SK-MEL-5 (cell line): ENCODE data around the gene ADORA2B. TPM values are rescaled to one million over a fixed set of nuclear protein-coding genes. Genes with fewer than 3 reads are reported as not detected.
A peak's percentile ranks its signal among the peaks of the same experiment; 100 is the strongest.
"Not testable (repeated sequence)": the region's sequence is repeated elsewhere in the genome, so short reads cannot be mapped to it uniquely, and the experiment has no call there.

ENCODE experiments used
- DNase-seq: peaks from one replicate; pipeline ENCODE4 v3.0.0-alpha.2; 2016; ENCODE audit warnings: low read depth, low spot score
- in situ Hi-C: cut with HindIII; loops from 2 replicates; pipeline ENCODE4 v1.10.0; 2016; ENCODE audit warnings: low sequenced_read_pairs, high pct_unique_total_duplicates, low pct_unique_long_range_greater_than_20kb
- polyA plus RNA-seq, 2 experiments: library from polyadenylated mRNA; depleted of rRNA; stranded (reverse); fragments of >200 nt; gene quantifications; 2 replicates each; pipeline ENCODE4 v1.2.3, GENCODE V29; 2015
- total RNA-seq: library from RNA; depleted of rRNA; stranded (reverse); fragments of >200 nt; shearing (Covaris generic); gene quantifications from 2 replicates; pipeline ENCODE4 v1.2.3, GENCODE V29; 2014; rRNA removed

Gene ADORA2B
- total RNA-seq, result 24.6 and 26.7 TPM in 2 replicates
- polyA plus RNA-seq (2015; cell fraction: cytosol; rRNA removed), result 18.8 and 19.2 TPM in 2 replicates
- 3.6 and 6.7 TPM in 2 replicates for polyA plus RNA-seq (2015; cell fraction: nucleus; rRNA removed)

- DNase-seq, result peak; percentile 69
- in situ Hi-C loops, result no loop called here
Measured at GRCh38 chr17:15944759-15945526, at the start of gene ADORA2B. ADORA2B (plus strand) TSS chr17:15945130; CDS start chr17:15945249, 119 bp downstream.

- in situ Hi-C loops, result no loop called here
- no peak for DNase-seq
Measured at GRCh38 chr17:15896277-15896676, 48.7 kb upstream of the ADORA2B start.

GRCh38 chr17:15896834-15897233 lies 48.1 kb upstream of the ADORA2B start:
- DNase-seq, result no peak
- in situ Hi-C loops, result no loop called here

DNA sequence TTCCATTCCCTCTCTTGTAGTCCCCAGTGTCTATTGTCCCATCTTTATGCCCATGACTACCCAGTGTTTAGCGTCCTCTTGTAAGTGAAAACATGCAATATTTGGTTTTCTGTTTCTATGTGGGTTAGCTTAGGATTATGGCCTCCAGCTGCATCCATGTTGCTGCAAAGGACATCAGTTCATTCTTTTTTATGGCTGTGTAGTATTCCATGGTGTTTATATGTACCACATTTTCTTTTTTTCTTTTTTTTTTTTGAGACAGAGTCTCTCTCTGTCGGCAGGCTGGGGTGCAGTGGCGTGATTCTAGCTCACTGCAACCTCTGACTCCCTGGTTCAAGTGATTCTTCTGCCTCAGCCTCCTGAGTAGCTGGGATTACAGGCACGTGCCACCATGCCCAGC lies 45.3 kb upstream of the ADORA2B start:
- in situ Hi-C loops, result not testable (repeated sequence)

GRCh38 chr17:15900871-15901270 lies 44.1 kb upstream of the ADORA2B start:
- no peak for DNase-seq
- in situ Hi-C loops, result no loop called here

More for the DNA sequence above, 45.3 kb upstream of the ADORA2B start:
- DNase-seq, result not testable (repeated sequence)

GRCh38 chr17:15905236-15905635 lies 39.7 kb upstream of the ADORA2B start:
- in situ Hi-C loops, DNase-seq: not testable (repeated sequence)

- in situ Hi-C loops, result no loop called here
- DNase-seq, result no peak
Measured at GRCh38 chr17:15907290-15907689, 37.6 kb upstream of the ADORA2B start.

GRCh38 chr17:15908378-15908777 lies 36.6 kb upstream of the ADORA2B start:
- no peak for DNase-seq
- in situ Hi-C loops, result no loop called here

DNA sequence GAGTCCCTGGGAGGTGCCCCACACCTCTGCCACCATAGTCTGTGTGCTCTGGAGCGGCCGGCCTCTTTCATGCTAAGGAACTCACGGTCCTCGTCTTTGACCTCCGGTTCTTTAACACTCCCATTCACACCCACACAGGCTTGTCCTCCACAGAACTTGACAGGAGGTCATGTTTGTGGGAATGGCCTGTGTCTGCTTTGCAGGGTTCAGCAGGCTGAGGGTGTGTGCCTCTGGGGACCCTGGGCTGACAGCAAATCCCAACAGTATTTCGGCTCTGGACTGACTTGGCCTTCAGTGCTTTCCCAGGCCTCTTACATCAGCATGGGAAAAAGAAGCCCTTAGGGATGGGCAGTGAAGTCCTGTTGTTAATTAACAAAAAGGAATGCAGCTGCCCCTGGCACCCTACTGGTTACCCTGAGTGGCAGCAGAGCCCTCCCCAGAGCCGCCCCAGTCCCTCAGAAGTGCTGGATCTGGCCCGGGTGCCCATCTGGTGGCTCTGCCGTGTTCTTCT lies 35.4 kb upstream of the ADORA2B start:
- no peak for DNase-seq
- in situ Hi-C loops, result no loop called here

GRCh38 chr17:15910791-15911190 lies 34.1 kb upstream of the ADORA2B start:
- in situ Hi-C loops, result no loop called here
- DNase-seq, result no peak

GRCh38 chr17:15911701-15912100 lies 33.2 kb upstream of the ADORA2B start:
- DNase-seq, in situ Hi-C loops: not testable (repeated sequence)

GRCh38 chr17:15912416-15912955 lies 32.4 kb upstream of the ADORA2B start:
- in situ Hi-C loops, result no loop called here

DNA sequence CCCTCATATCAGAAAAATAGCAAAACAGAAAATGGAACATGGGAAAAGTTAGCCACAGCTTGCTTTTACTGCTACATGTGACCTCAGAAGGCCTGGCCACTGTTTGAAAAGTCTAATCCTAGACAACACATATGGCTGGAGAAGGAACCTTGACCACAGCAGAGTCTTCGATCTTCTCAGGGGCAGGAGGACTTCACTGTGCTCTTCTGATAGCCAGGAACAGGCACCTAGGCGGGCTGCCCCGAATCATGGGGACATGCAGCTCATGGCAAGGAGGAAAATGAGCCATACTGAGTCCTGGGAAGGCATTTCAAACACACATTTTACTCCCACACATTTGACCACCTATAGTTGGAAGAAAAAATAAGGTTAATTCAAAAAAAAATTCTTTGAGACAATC lies 31.1 kb upstream of the ADORA2B start:
- in situ Hi-C loops, result no loop called here

More at GRCh38 chr17:15912416-15912955, 32.4 kb upstream of the ADORA2B start:
- no peak for DNase-seq

GRCh38 chr17:15914400-15915170 lies 30.3 kb upstream of the ADORA2B start:
- in situ Hi-C loops, result no loop called here
- DNase-seq, result no peak

More for the DNA sequence above, 31.1 kb upstream of the ADORA2B start:
- DNase-seq, result no peak

DNA sequence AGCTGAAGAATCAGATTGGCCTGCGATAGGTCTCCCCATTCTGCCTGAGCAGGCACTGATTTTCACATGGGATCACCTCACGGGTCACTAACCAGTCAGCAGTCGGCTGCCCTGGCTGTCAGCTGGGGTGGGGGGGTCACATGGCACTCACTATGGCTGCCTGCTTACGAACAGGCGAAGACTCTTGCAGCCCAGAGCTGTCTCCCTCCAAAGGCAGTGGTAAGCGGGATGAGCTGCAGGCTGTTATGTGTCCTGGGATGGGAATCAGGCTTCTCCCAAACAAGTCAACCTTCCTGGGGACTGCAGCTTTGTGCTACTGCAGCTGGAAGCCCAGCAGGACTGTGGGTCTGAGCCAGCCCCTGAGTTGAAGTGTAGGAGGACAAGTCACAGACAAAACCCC lies 29.0 kb upstream of the ADORA2B start:
- in situ Hi-C loops, result no loop called here
- no peak for DNase-seq

GRCh38 chr17:15917021-15917437 lies 27.9 kb upstream of the ADORA2B start:
- no peak for DNase-seq
- in situ Hi-C loops, result no loop called here

DNA sequence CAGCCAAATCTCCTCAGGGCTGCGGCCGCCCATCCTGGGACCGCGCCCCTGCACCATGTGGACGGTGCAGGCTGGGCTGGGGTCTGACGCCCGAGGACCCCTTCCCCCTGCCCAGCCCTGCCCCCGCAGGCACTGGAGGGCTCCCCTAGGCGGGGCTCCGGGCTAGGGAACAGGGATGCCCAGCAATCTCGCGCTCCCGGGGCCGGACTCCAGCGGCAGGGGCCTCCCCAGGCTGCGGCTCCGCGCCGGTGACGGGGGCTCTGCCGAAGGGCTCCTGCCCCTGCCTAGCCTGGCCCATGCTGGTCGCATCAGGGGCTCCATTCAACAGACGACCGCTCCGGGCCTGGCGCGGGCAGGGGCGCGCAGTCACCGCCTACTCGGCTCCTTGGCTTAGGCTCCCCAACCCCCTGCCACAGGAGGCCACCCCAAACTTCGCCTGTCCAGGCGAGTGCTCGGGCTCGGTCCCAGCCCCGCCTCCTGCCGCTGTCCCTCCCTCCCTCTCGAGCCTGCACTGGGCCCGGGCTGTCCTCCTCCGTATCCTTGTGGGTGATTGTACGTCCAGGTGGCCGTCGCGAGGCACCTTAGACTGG lies 27.4 kb upstream of the ADORA2B start:
- in situ Hi-C loops, result no loop called here
- no peak for DNase-seq

DNA sequence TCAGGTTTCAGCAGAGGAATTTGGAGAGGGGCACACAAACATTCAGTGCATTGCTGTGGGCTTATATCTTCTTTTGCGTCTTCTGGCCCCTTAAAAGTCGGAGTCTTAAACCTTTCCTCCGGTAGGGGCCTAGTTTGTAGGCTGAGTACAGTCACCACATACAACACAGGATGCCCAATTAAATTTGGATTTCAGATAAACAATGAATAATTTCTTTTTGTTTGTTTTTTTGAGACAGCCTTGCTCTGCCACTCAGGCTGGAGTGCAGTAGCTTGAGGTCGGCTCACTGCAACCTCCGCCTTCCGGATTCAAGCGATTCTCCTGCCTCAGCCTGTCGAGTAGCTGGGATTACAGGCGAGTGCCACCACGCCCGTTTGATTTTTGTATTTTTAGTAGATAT lies 26.7 kb upstream of the ADORA2B start:
- in situ Hi-C loops, result no loop called here
- no peak for DNase-seq
